Choroid plexus epithelial cell (primary cell): ENCODE measurements around the gene KRT83.
A peak's percentile ranks its signal among the peaks of the same experiment; 100 is the strongest.
"Not testable (repeated sequence)": the region's sequence is repeated elsewhere in the genome, so short reads cannot be mapped to it uniquely, and the experiment has no call there.

Experiments
- DNase-seq: peaks from one replicate; pipeline ENCODE4 v3.0.0-alpha.2; 2010; ENCODE audit warnings: low read depth
- H3K4me3 ChIP-seq: 2 replicates; pipeline ENCODE4 v1.5.1; 2011; ENCODE audit warnings: low read depth, mild to moderate bottlenecking, control low read depth, low read length, moderate library complexity
- TF ChIP-seq, protein P1 (sequence below): conservative IDR thresholded peaks from 2 replicates; pipeline ENCODE4 v1.5.1; 2011; ENCODE audit warnings: low read depth, mild to moderate bottlenecking, control low read depth, inconsistent platforms, low read length, moderate library complexity

The KRT83 gene

GRCh38 chr12:52295663-52296062 lies 25.5 kb downstream of the KRT83 start:
- no peak overlapping the region for H3K4me3 ChIP-seq
- TF ChIP-seq, protein P1, sequence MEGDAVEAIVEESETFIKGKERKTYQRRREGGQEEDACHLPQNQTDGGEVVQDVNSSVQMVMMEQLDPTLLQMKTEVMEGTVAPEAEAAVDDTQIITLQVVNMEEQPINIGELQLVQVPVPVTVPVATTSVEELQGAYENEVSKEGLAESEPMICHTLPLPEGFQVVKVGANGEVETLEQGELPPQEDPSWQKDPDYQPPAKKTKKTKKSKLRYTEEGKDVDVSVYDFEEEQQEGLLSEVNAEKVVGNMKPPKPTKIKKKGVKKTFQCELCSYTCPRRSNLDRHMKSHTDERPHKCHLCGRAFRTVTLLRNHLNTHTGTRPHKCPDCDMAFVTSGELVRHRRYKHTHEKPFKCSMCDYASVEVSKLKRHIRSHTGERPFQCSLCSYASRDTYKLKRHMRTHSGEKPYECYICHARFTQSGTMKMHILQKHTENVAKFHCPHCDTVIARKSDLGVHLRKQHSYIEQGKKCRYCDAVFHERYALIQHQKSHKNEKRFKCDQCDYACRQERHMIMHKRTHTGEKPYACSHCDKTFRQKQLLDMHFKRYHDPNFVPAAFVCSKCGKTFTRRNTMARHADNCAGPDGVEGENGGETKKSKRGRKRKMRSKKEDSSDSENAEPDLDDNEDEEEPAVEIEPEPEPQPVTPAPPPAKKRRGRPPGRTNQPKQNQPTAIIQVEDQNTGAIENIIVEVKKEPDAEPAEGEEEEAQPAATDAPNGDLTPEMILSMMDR = no peak
- DNase-seq = no peak

DNA sequence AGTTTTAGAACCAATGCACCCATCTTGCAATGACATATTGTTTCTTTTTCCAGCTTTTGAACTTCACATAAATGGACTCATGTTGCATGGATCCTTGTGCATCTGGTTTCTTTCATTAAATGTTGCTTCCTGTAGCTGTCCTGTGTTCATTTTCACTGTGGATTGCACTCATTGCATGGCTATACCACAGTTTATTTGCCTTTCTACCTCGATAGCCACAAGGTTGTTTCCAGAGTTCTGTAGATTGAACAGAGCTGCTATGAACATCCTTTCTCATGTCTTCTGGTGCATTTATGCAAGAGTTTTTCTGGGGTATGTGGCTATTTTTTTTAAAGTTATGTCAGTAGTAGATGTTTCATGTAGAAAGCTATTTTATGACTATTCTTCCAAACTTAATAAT lies 26.4 kb downstream of the KRT83 start:
- no peak for DNase-seq
- TF ChIP-seq, protein P1 = no peak
- no peak overlapping the region for H3K4me3 ChIP-seq

DNA sequence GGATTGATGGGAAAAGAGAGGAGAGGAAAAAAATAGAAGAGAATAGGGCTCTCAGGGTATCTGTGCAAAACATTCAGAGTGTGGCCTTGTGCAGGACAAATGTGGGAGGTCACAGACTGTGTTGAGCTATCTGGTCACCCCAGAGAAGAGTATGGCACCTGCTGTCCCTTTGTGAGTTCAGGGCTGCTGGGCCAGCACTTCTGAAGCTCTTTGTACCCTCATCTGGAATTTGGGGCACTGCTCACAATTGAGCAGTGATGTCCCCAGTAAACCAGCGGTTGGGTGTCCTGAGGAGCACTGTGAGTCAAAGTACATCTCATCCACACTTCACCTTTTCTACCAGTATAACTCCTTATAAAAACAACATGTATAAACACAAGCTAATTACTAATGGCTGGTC lies 27.3 kb downstream of the KRT83 start:
- no peak for DNase-seq
- no peak overlapping the region for H3K4me3 ChIP-seq
- TF ChIP-seq, protein P1 = no peak

DNA sequence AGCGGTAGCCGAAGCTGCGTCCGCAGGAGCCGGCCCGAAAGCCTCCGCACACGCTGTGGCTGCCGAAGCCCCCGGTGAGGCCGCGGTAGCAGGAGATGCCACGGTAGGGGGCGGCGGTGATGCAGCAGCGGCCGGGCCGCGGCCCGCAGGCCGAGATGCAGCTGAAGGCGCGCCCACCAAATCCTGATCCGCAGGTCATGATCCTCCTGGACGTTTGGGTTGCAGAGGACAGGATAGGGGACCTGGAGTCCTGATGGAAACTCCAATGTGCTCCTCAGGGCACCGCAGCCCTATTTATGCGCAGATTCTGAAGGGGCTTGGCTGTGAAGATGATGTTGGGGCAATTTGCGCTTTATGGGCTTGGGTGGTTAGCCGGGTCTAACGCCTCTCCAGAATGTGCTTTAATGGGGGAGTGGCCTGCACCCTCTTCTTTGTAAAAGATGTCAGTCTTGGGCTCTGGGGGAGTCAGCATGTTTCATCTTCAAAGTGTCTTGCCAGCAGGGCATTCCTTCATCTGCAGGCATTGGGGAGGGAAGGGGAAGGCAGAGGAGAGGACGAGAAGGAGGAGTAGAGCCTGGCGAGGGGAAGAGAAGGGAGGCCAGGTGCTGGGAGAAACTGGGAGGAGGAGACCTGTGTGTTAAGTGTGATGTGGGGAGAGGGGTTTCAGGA lies 29.8 kb downstream of the KRT83 start, which contains the start of gene KRT81:
Gene KRT81 (minus strand): TSS at position 268 of the 669 bp plus-strand sequence. CDS start 69 bp downstream, at position 199.
- no peak within 1 kb of the TSS for H3K4me3 ChIP-seq
- TF ChIP-seq, protein P1 = no peak
- DNase-seq = no peak

- DNase-seq = not testable (repeated sequence)
These were observed 30.6 kb downstream of the KRT83 start for GRCh38 chr12:52290483-52291134.

DNA sequence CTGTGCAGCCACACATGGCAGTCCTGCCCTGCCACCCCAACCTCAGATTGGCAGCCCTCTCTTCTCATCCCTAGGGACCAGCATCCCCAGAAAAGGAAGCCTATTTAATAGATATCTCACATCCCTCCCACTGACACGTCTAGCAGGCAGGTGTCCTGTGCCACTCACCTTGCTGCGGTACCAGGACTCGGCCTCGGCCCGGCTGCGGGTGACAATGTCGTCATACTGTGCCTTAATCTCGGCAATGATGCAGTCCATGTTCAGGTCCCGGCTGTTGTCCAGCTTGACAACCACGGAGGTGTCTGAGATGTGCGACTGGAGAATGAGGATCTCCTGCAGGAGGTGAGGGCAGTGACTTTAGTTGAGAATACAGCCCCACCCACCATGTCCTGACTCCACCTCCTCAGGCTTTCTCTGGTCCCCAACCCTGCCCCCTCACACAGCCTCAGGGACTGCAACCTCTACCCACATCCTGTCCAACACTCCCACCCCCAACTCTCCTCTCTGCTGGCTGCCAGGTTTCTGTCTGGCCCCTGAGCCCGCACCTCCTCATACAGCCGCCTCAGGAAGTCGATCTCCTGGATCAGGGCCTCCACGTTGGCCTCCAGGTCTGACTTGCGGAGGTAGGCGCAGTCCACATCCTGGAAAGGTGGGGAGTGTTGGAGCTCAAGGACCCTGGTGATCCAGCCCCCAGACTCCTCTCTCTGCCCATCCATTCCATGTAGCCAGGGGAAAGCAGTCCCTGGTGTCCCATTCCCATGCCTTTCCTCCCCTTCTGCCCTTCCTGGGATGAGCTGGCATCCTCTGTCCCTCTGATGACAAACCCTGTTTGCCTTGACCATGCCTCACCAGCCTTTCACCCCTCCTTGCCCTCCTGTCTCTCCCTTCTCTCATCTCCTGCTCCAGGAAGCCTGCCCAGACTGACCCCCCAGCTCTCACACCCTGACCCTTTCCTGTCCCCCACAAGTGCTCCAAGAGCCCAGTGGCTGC lies 33.1 kb downstream of the KRT83 start:
- not testable (repeated sequence) for H3K4me3 ChIP-seq, DNase-seq

More at GRCh38 chr12:52290483-52291134, 30.6 kb downstream of the KRT83 start:
- not testable (repeated sequence) for H3K4me3 ChIP-seq

GRCh38 chr12:52286857-52287785 lies 34.1 kb downstream of the KRT83 start:
- TF ChIP-seq, protein P1 = peak; percentile 13
- H3K4me3 ChIP-seq = not testable (repeated sequence)

More at GRCh38 chr12:52286857-52287785, 34.1 kb downstream of the KRT83 start:
- DNase-seq = not testable (repeated sequence)
